SK-N-SH (cell line): ENCODE data around the gene DRAP1. TPM values are rescaled to one million over a fixed set of nuclear protein-coding genes. Genes with fewer than 3 reads are reported as not detected.

Experiments used
- CTCF ChIA-PET: fragments of 300-600, 350-600 bp; formaldehyde crosslinking; extraction: SDS; loops from one replicate; lab custom pipeline; 2021; lab: Yijun Ruan, JAX
- POLR2A ChIA-PET: fragments of 350-600 bp; sonication (Branson Sonifier 250); formaldehyde crosslinking; extraction: SDS; loops from one replicate; lab custom pipeline; 2020; ENCODE audit warnings: antibody characterized with exemption, inconsistent platforms; lab: Yijun Ruan, JAX
- DNase-seq: peaks from one replicate; pipeline ENCODE4 v3.0.0; 2012
- H2AFZ ChIP-seq: fragments of 200-600 bp; sonication (generic); 2 replicates; pipeline ENCODE4 v1.8.1; 2016; ENCODE audit warnings: antibody characterized with exemption, mild to moderate bottlenecking, low read depth
- H3F3A ChIP-seq: fragments of 200-600 bp; sonication (generic); replicated peaks from 2 replicates; pipeline ENCODE3; 2016; ENCODE audit warnings: antibody characterized with exemption, mild to moderate bottlenecking; ENCODE audit not compliant: insufficient read depth
- H3K27ac ChIP-seq, 2 experiments: fragments of 200-500 bp in 1 of 2; fragments of 200-600 bp in 1 of 2; sonication (Bioruptor generic) in 1 of 2; sonication (generic), shearing (Covaris generic) in 1 of 2; 2 replicates each; pipeline versions ENCODE4 v1.5.1 to v1.6.1; 2014 to 2016; ENCODE audit warnings: low read depth in 2 of 2, inconsistent platforms in 1 of 2, low read length in 1 of 2, mild to moderate bottlenecking in 1 of 2, mixed read lengths in 1 of 2
- H3K27me3 ChIP-seq: fragments of 200-600 bp; sonication (generic), shearing (Covaris generic); 2 replicates; pipeline ENCODE4 v1.6.1; 2016; ENCODE audit warnings: mixed run types; ENCODE audit not compliant: insufficient read depth
- H3K36me3 ChIP-seq, 2 experiments: fragments of 200-500 bp in 1 of 2; fragments of 200-600 bp in 1 of 2; sonication (Bioruptor generic) in 1 of 2; sonication (generic) in 1 of 2; replicated peaks in 1 of 2; 2 replicates each; pipeline versions ENCODE3 to v1.5.1; 2014 to 2016; ENCODE audit warnings: low read length in 1 of 2, mild to moderate bottlenecking in 1 of 2; ENCODE audit not compliant: insufficient read depth in 2 of 2, control insufficient read depth in 1 of 2
- H3K4me1 ChIP-seq, 2 experiments: fragments of 200-500 bp in 1 of 2; fragments of 200-600 bp in 1 of 2; sonication (Bioruptor generic) in 1 of 2; sonication (generic), shearing (Covaris generic) in 1 of 2; 2 replicates each; pipeline versions ENCODE4 v1.5.1 to v1.6.1; 2014 to 2016; ENCODE audit warnings: low read depth in 1 of 2, low read length in 1 of 2, mixed run types in 1 of 2; ENCODE audit not compliant: insufficient read depth in 2 of 2, control insufficient read depth in 1 of 2
- H3K4me2 ChIP-seq: fragments of 200-600 bp; sonication (generic), shearing (Covaris generic); 2 replicates; pipeline ENCODE4 v1.6.1; 2017; ENCODE audit warnings: mixed run types
- H3K4me3 ChIP-seq, 2 experiments: fragments of 200-500 bp in 1 of 2; fragments of 200-600 bp in 1 of 2; sonication (Bioruptor generic) in 1 of 2; sonication (generic), shearing (Covaris generic) in 1 of 2; 2 replicates each; pipeline versions ENCODE4 v1.5.1 to v1.8.1; 2014 to 2016; ENCODE audit warnings: low read depth in 2 of 2, inconsistent platforms in 1 of 2, low read length in 1 of 2, mild to moderate bottlenecking in 1 of 2, mixed read lengths in 1 of 2, moderate library complexity in 1 of 2
- H3K79me2 ChIP-seq: fragments of 200-600 bp; sonication (generic); 2 replicates; pipeline ENCODE4 v1.8.1; 2017; ENCODE audit warnings: mild to moderate bottlenecking; ENCODE audit not compliant: insufficient read depth
- H3K9ac ChIP-seq: fragments of 200-600 bp; sonication (generic); 2 replicates; pipeline ENCODE4 v1.6.1; 2017; ENCODE audit warnings: mixed run types
- H3K9me2 ChIP-seq: fragments of 200-600 bp; sonication (generic); 2 replicates; pipeline ENCODE4 v1.6.1; 2017; ENCODE audit warnings: mixed run types
- H3K9me3 ChIP-seq: fragments of 200-600 bp; sonication (generic); 2 replicates; pipeline ENCODE4 v1.6.1; 2017; ENCODE audit warnings: mixed run types, mild to moderate bottlenecking, moderate library complexity
- H4K20me1 ChIP-seq: fragments of 200-600 bp; sonication (generic); 2 replicates; pipeline ENCODE4 v1.6.1; 2017; ENCODE audit warnings: mild to moderate bottlenecking, mixed run types; ENCODE audit not compliant: insufficient read depth
- ELF1 ChIP-seq: IDR thresholded peaks from 2 replicates; pipeline ENCODE4 v1.4.0; 2012
- EZH2phosphoT487 ChIP-seq: fragments of 200-600 bp; sonication (generic); IDR thresholded peaks from 2 replicates; pipeline ENCODE4 v1.6.1; 2017; ENCODE audit warnings: low read depth, mixed run types, mild to moderate bottlenecking, antibody characterized with exemption, moderate library complexity, borderline replicate concordance
- FOSL2 ChIP-seq: IDR thresholded peaks from 2 replicates; pipeline ENCODE4 v1.4.0; 2012; ENCODE audit warnings: low read depth, mild to moderate bottlenecking, moderate library complexity, borderline replicate concordance
- JUND ChIP-seq: IDR thresholded peaks from 2 replicates; pipeline ENCODE4 v1.4.0; 2012
- MXI1 ChIP-seq: IDR thresholded peaks from 2 replicates; pipeline ENCODE4 v1.6.1; 2012; ENCODE audit warnings: mild to moderate bottlenecking, low read depth, low read length, improper control_type of control experiment
- NRF1 ChIP-seq: IDR thresholded peaks from 2 replicates; pipeline ENCODE4 v1.6.1; 2012; ENCODE audit warnings: low read depth, mild to moderate bottlenecking, low read length
- PBX3 ChIP-seq: IDR thresholded peaks from 2 replicates; pipeline ENCODE4; 2012
- RAD21 ChIP-seq: IDR thresholded peaks from 2 replicates; pipeline ENCODE4 v1.6.1; 2012; ENCODE audit warnings: mild to moderate bottlenecking, low read length
- RCOR1 ChIP-seq: fragments of 150-350 bp; IDR thresholded peaks from 2 replicates; pipeline ENCODE4 v1.6.1; 2017; ENCODE audit warnings: antibody characterized with exemption, low read length
- RFX5 ChIP-seq: IDR thresholded peaks from 2 replicates; pipeline ENCODE4 v1.6.1; 2012; ENCODE audit warnings: mild to moderate bottlenecking, improper control_type of control experiment, low read length
- RXRA ChIP-seq: IDR thresholded peaks from 2 replicates; pipeline ENCODE4 v1.4.0; 2012; ENCODE audit warnings: low read depth, mild to moderate bottlenecking, borderline replicate concordance
- SIN3A ChIP-seq: IDR thresholded peaks from 2 replicates; pipeline ENCODE4 v1.6.1; 2012; ENCODE audit warnings: low read depth, mild to moderate bottlenecking, low read length, moderate library complexity, borderline replicate concordance
- TAF1 ChIP-seq: IDR thresholded peaks from 2 replicates; pipeline ENCODE4 v1.6.1; 2012; ENCODE audit warnings: low read depth, mild to moderate bottlenecking, low read length, moderate library complexity, borderline replicate concordance
- TCF12 ChIP-seq: IDR thresholded peaks from 2 replicates; pipeline ENCODE4 v1.4.0; 2012
- TEAD4 ChIP-seq: IDR thresholded peaks from 2 replicates; pipeline ENCODE4 v1.4.0; 2012; ENCODE audit warnings: mild to moderate bottlenecking, borderline replicate concordance; ENCODE audit not compliant: insufficient read depth
- USF2 ChIP-seq: fragments of 150-350 bp; IDR thresholded peaks from 2 replicates; pipeline ENCODE4 v1.6.1; 2017; ENCODE audit warnings: antibody characterized with exemption, low read length, low read depth, borderline replicate concordance
- WGBS: methylation state at CpG from one replicate; pipeline ENCODE4 v1.1.6; 2017; ENCODE audit warnings: low lambda C conversion rate; 5-methylcytosine and 5-hydroxymethylcytosine counted together
- polyA plus RNA-seq, 3 experiments: library from polyadenylated mRNA; depleted of rRNA; stranded (reverse); fragments of >200 nt; gene quantifications; 2 replicates each; pipeline ENCODE4 v1.2.3, GENCODE V29; 2012
- TF ChIP-seq, protein P1 (sequence below): IDR thresholded peaks from 2 replicates; pipeline ENCODE4 v1.4.0; 2012; ENCODE audit warnings: low read depth
- TF ChIP-seq, protein P2 (sequence below): IDR thresholded peaks from 2 replicates; pipeline ENCODE4 v1.4.0; 2012; ENCODE audit warnings: low read depth, borderline replicate concordance

DRAP1 gene
- polyA plus RNA-seq, 1 of the 3 experiments (the other 2 are of a cell fraction) = 464 TPM

DNA sequence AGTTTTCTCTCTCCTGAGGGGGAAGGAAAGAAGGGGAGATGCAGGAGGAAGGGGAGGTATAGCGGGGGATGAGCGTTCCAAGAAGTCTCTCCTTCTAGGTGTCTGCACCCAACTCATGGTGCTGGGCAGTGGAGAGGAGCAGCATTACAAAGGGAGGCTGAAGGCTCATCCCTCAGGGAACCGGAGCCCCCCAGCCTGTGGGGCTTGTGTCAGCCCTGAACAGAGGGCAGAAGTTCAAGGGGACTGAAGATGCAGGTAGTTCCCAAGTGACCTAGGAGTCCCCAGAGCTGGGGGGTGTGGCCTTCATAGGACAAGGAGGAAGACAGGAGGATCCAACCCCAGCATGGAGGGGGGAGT, 2.2 kb upstream of the DRAP1 start:
- Histone ChIP-seq H4K20me1 (0 out of 2 replicates have a peak, but pooled peaks cover 4% of the 10 kb centered on the region), H3F3A (peaks cover 20% of the 10 kb centered on the region), H3K9ac (peak overlapping the region; percentile 99; the same call in 1 of the 2 replicates), H3K9me3 (no peaks in the 10 kb centered on the region), H3K27ac (peak overlapping the region in 1 of 2 experiments; percentile 97; a peak in 2 of 4 replicates), H3K4me1 (peaks cover 32 to 58% of the 10 kb centered on the region in 2 experiments; a peak in 3 of 4 replicates), H3K4me2 (peak overlapping the region; percentile 96), H3K36me3 (peaks cover 6 to 7% of the 10 kb centered on the region in 2 experiments), H2AFZ (no peak overlapping the region), H3K4me3 (peak overlapping the region in 1 of 2 experiments; percentile 90; a peak in 3 of 4 replicates), H3K27me3 (no peaks in the 10 kb centered on the region), H3K79me2 (peaks cover 82% of the 10 kb centered on the region), H3K9me2 (no peaks in the 10 kb centered on the region)
- ChIA-PET CTCF (interaction anchor here (1.5 to 3.3 kb wide), 3 partner anchors 27 to 51 kb away, joined by 3 to 24 read pairs (median 9); partner anchors contain the start of gene CCDC85B), POLR2A (interaction anchor here (1.3 kb wide), 1 partner anchor 21 kb away, joined by 3 read pairs; no protein-coding TSS in a partner anchor)
- no peak for DNase-seq
- WGBS = 88% methylated on average over 3 of the region's 3 CpGs
- no peak for TF ChIP-seq RFX5
- TF ChIP-seq EZH2phosphoT487 = no peak
- no peak for TF ChIP-seq FOSL2
- no peak for TF ChIP-seq NRF1
- TF ChIP-seq, protein P1, sequence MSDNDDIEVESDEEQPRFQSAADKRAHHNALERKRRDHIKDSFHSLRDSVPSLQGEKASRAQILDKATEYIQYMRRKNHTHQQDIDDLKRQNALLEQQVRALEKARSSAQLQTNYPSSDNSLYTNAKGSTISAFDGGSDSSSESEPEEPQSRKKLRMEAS = no peak
- no peak for TF ChIP-seq USF2
- no peak for TF ChIP-seq TAF1
- TF ChIP-seq ELF1 = no peak
- no peak for TF ChIP-seq TEAD4
- TF ChIP-seq MXI1 = no peak
- no peak for TF ChIP-seq RAD21
- no peak for TF ChIP-seq RCOR1
- TF ChIP-seq RXRA = no peak
- TF ChIP-seq JUND = no peak
- TF ChIP-seq TCF12 = no peak
- TF ChIP-seq PBX3 = no peak
- TF ChIP-seq, protein P2, sequence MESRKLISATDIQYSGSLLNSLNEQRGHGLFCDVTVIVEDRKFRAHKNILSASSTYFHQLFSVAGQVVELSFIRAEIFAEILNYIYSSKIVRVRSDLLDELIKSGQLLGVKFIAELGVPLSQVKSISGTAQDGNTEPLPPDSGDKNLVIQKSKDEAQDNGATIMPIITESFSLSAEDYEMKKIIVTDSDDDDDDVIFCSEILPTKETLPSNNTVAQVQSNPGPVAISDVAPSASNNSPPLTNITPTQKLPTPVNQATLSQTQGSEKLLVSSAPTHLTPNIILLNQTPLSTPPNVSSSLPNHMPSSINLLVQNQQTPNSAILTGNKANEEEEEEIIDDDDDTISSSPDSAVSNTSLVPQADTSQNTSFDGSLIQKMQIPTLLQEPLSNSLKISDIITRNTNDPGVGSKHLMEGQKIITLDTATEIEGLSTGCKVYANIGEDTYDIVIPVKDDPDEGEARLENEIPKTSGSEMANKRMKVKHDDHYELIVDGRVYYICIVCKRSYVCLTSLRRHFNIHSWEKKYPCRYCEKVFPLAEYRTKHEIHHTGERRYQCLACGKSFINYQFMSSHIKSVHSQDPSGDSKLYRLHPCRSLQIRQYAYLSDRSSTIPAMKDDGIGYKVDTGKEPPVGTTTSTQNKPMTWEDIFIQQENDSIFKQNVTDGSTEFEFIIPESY = no peak
- TF ChIP-seq SIN3A = no peak
